Measurements from ENCODE around the gene AICDA.

DNA sequence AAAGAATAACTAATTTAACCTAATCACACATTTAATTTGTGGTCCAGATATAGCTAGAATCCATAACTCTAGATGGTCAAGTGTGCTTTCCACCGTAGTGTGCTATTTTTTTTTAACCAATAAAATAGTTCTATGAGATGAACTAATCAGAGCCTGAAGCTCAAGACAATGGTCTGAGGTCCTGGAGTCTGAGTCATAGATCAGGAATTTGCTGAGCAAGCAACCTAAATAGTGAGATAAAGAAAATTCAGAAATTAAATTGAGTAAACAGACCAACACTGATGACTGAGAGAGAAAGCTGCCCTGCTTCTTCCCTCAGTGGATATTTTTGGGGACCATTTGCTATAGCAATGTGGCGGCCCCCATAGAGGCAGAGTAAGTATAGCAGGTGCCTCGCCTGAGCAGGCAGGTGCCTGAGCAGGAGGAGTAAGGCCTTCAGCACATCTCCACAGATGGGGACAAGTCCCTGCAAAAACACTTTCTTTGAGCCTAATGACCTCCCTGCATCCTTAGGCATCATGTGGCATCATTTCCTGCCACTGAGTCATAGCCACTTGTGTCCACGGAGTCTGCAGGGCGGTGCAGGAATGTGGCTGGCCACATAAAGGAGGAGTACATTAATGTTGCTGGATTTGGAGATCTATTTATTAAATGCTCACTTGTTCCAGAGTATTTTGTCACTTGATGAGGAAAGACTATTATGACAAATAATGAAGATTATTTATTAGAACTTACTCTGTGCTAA, 58.0 kb downstream of the AICDA start:
- TF ChIP-seq, protein P1, sequence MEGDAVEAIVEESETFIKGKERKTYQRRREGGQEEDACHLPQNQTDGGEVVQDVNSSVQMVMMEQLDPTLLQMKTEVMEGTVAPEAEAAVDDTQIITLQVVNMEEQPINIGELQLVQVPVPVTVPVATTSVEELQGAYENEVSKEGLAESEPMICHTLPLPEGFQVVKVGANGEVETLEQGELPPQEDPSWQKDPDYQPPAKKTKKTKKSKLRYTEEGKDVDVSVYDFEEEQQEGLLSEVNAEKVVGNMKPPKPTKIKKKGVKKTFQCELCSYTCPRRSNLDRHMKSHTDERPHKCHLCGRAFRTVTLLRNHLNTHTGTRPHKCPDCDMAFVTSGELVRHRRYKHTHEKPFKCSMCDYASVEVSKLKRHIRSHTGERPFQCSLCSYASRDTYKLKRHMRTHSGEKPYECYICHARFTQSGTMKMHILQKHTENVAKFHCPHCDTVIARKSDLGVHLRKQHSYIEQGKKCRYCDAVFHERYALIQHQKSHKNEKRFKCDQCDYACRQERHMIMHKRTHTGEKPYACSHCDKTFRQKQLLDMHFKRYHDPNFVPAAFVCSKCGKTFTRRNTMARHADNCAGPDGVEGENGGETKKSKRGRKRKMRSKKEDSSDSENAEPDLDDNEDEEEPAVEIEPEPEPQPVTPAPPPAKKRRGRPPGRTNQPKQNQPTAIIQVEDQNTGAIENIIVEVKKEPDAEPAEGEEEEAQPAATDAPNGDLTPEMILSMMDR (IDR thresholded peaks at IDR 0.05), result no peak
- no peak for TF ChIP-seq POLR2A (IDR thresholded peaks at IDR 0.05)
